ENCODE results near the gene GLYR1. TPM values are rescaled to one million over a fixed set of nuclear protein-coding genes. Genes with fewer than 3 reads are reported as not detected.

GLYR1 gene
- total RNA-seq, 1 experiment from 2014 or later: 111 TPM

- ChIA-PET POLR2A (interaction anchor here (0.6 kb wide), 1 partner anchor 80 kb away, joined by 4 read pairs; the partner anchor contains the start of genes GLYR1 and UBN1), CTCF (no interaction called here)
- in situ Hi-C loops (cut with HindIII; ENCODE audit: low pct_unique_long_range_greater_than_20kb, low sequenced_read_pairs): no loop called here
- intact Hi-C loops (cut with micrococcal nuclease; ENCODE audit: unreplicated experiment): no loop called here
- Histone ChIP-seq H3K4me1 (ENCODE audit: control insufficient read depth, insufficient read depth, low read length) (peaks cover 18% of the 10 kb centered on the region), H3K4me3 (ENCODE audit: low read depth in 2 of 2, low read length in 2 of 2) (peak within 1 kb of the TSS; percentile 70 to 94), H3K27me3 (ENCODE audit: control insufficient read depth, insufficient read depth, low read length) (no peaks in the 10 kb centered on the region), H3K9me3 (ENCODE audit: control insufficient read depth, insufficient read depth, low read depth, low read length) (no peaks in the 10 kb centered on the region), H3K36me3 (ENCODE audit: control insufficient read depth, insufficient read depth, low read length) (no peaks in the 10 kb centered on the region; the same call in 1 of the 2 replicates), H3K27ac (ENCODE audit: low read length) (peak within 1 kb of the TSS; percentile 97)
- peak; percentile 94 for ATAC-seq
- BruUV-seq (replicated peaks): no TSS peak
- DNase-seq (ENCODE audit: low read depth, low spot score): peak; percentile 84
- peak; percentile 87 for TF ChIP-seq POLR2AphosphoS5 (IDR thresholded peaks at IDR 0.05; ENCODE audit: low read depth, low read length)
- no peak for TF ChIP-seq CTCF (IDR thresholded peaks at IDR 0.05)
- TF ChIP-seq SIN3A (IDR thresholded peaks at IDR 0.05; ENCODE audit: borderline replicate concordance, insufficient read depth, low read depth, low read length): no peak; the same call in 1 of the 2 replicates
- no peak for TF ChIP-seq TCF7L2 (IDR thresholded peaks at IDR 0.05; ENCODE audit: low read depth, low read length)
- no peak for TF ChIP-seq REST (IDR thresholded peaks at IDR 0.05; ENCODE audit: insufficient read depth in 1 of 2, low read depth in 2 of 2, low read length in 1 of 2)
Measured at GRCh38 chr16:4766875-4767628, 80.0 kb downstream of the GLYR1 start, which contains the start of gene ZNF500. TSS of gene ZNF500 (minus strand) at chr16:4767162. CDS start at chr16:4765978, 1,184 bp downstream.

- H3K4me3 ChIP-seq (ENCODE audit: low read depth in 2 of 2, low read length in 2 of 2): peak overlapping the region; percentile 70 to 94
- no peak for ATAC-seq
- no peak for DNase-seq (ENCODE audit: low read depth, low spot score)
- peaks cover 2% of the 10 kb centered on the region; the same call in 1 of the 2 replicates for H3K36me3 ChIP-seq (ENCODE audit: control insufficient read depth, insufficient read depth, low read length)
- peak overlapping the region; percentile 97 for H3K27ac ChIP-seq (ENCODE audit: low read length)
- in situ Hi-C loops (cut with HindIII; ENCODE audit: low pct_unique_long_range_greater_than_20kb, low sequenced_read_pairs): no loop called here
- H3K9me3 ChIP-seq (ENCODE audit: control insufficient read depth, insufficient read depth, low read depth, low read length): no peaks in the 10 kb centered on the region
- BruUV-seq (replicated peaks): TSS peak; percentile 70
- no peak for TF ChIP-seq TCF7L2 (IDR thresholded peaks at IDR 0.05; ENCODE audit: low read depth, low read length)
- no peak for TF ChIP-seq CTCF (IDR thresholded peaks at IDR 0.05)
- TF ChIP-seq POLR2AphosphoS5 (IDR thresholded peaks at IDR 0.05; ENCODE audit: low read depth, low read length): no peak
- TF ChIP-seq REST (IDR thresholded peaks at IDR 0.05; ENCODE audit: insufficient read depth in 1 of 2, low read depth in 2 of 2, low read length in 1 of 2): no peak
- no peak for TF ChIP-seq SIN3A (IDR thresholded peaks at IDR 0.05; ENCODE audit: borderline replicate concordance, insufficient read depth, low read depth, low read length)
- peaks cover 18% of the 10 kb centered on the region for H3K4me1 ChIP-seq (ENCODE audit: control insufficient read depth, insufficient read depth, low read length)
- POLR2A ChIA-PET: no interaction called here
- CTCF ChIA-PET: no interaction called here
- no peaks in the 10 kb centered on the region for H3K27me3 ChIP-seq (ENCODE audit: control insufficient read depth, insufficient read depth, low read length)
- intact Hi-C loops (cut with micrococcal nuclease; ENCODE audit: unreplicated experiment): no loop called here
Measured at GRCh38 chr16:4765511-4766474, 81.3 kb downstream of the GLYR1 start.
